Upper lobe of left lung (tissue), 6 donors: ENCODE measurements around the gene STING1. TPM values are rescaled to one million over a fixed set of nuclear protein-coding genes. Genes with fewer than 3 reads are reported as not detected.
"Not testable (repeated sequence)": the region's sequence is repeated elsewhere in the genome, so short reads cannot be mapped to it uniquely, and the experiment has no call there.

Experiments used
- ATAC-seq, 2 donors: fragments of 200-7000 bp; cut with Tn5 transposase; one replicate each; pipeline ENCODE4 v1.9.1; 2022; ENCODE audit warnings: mild to moderate bottlenecking in 2 of 2, moderate library complexity in 2 of 2; ENCODE audit not compliant: low FRiP score in 2 of 2
- DNase-seq, 2 donors: peaks; one replicate each; pipeline ENCODE4 v3.0.0-alpha.2; 2019 to 2020
- H3K27ac ChIP-seq, 4 donors: fragments of 200-600 bp; sonication (generic); one replicate each; pipeline ENCODE4 v1.5.1; 2016 to 2019
- H3K27me3 ChIP-seq, 4 donors: fragments of 200-600 bp; sonication (generic); one replicate each; pipeline ENCODE4 v1.5.1; 2017 to 2019
- H3K36me3 ChIP-seq, 4 donors: fragments of 200-600 bp; sonication (generic); one replicate each; pipeline ENCODE4 v1.5.1; 2016 to 2019
- H3K4me1 ChIP-seq, 4 donors: fragments of 200-600 bp; sonication (generic); one replicate each; pipeline ENCODE4 v1.5.1; 2018 to 2019
- H3K4me3 ChIP-seq, 4 donors: fragments of 200-600 bp; sonication (generic); one replicate each; pipeline ENCODE4 v1.5.1; 2017 to 2019; ENCODE audit warnings: mild to moderate bottlenecking in 2 of 4, moderate library complexity in 1 of 4
- H3K9me3 ChIP-seq, 4 donors: fragments of 200-600 bp; sonication (generic); one replicate each; pipeline ENCODE4 v1.5.1; 2018 to 2019
- EP300 ChIP-seq, 4 donors: sonication (generic); formaldehyde crosslinking; IDR thresholded peaks; one replicate each; pipeline ENCODE4 v1.5.1; 2017; ENCODE audit warnings: antibody characterized with exemption in 4 of 4, control low read depth in 2 of 4
- POLR2A ChIP-seq, 4 donors: fragments of 450-650 bp; IDR thresholded peaks; one replicate each; pipeline ENCODE4 v1.5.1; 2016 to 2017; ENCODE audit warnings: antibody characterized with exemption in 4 of 4, mild to moderate bottlenecking in 2 of 4
- POLR2AphosphoS5 ChIP-seq, 2 donors: sonication (generic); formaldehyde crosslinking; IDR thresholded peaks; one replicate each; pipeline ENCODE4 v1.5.1; 2017; ENCODE audit warnings: antibody characterized with exemption in 2 of 2
- WGBS, 2 donors: methylation state at CpG; one replicate each; pipeline ENCODE4 v1.1.5; 2017 to 2018; 5-methylcytosine and 5-hydroxymethylcytosine counted together
- total RNA-seq, 6 donors: library from RNA; depleted of rRNA in 4 of 6; stranded (reverse); fragments of >200 nt in 4 of 6; gene quantifications; one replicate each; pipeline versions ENCODE4 v1.1.0 to v1.2.1, GENCODE V29; 2016 to 2021
- TF ChIP-seq, protein P1 (sequence below), 6 experiments: fragments of 450-650 bp in 4 of 6; fragments of 200-600 bp in 2 of 6; sonication (generic) in 2 of 6; IDR thresholded peaks; one replicate each; pipeline ENCODE4 v1.5.1; 2016 to 2019; ENCODE audit warnings: antibody characterized with exemption in 6 of 6
- donor health status: DM: no; HTN: no; CAD: no; lungs with moderate emphysema.
- donor health status: DM: no; HTN: yes; CAD: no; lungs with severe emphysema.

The STING1 gene
- total RNA-seq, 6 donors from 2014 or later: 70.3 to 141 (median 107) TPM

DNA sequence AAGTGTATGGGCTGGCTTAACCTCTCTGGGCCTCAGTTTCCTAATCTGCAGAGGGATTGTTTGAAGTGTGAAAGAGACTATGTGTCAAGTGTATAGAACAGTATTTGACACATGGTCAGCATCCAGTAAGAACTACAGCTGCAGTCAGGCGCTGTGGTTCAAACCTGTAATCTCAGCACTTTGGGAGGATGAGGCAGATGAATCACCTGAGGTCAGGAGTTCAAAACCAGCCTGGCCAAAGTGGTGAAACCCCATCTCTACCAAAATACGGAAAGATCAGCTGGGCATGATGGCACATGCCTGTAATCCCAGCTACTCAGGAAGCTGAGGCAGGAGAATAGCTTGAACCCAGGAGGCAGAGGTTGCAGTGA is 31.9 kb upstream of the STING1 start:
- Histone ChIP-seq H3K4me1 (peaks cover 3 to 9% (median 5%) of the 10 kb centered on the region in 4 donors), H3K27ac (no peak overlapping the region), H3K36me3 (no peaks in the 10 kb centered on the region), H3K9me3 (no peaks in the 10 kb centered on the region), H3K27me3 (no peaks in the 10 kb centered on the region), H3K4me3 (no peak overlapping the region)
- TF ChIP-seq EP300 (IDR thresholded peaks at IDR 0.05) (no peak), POLR2AphosphoS5 (IDR thresholded peaks at IDR 0.05) (no peak), POLR2A (IDR thresholded peaks at IDR 0.05) (no peak)
- TF ChIP-seq, protein P1, sequence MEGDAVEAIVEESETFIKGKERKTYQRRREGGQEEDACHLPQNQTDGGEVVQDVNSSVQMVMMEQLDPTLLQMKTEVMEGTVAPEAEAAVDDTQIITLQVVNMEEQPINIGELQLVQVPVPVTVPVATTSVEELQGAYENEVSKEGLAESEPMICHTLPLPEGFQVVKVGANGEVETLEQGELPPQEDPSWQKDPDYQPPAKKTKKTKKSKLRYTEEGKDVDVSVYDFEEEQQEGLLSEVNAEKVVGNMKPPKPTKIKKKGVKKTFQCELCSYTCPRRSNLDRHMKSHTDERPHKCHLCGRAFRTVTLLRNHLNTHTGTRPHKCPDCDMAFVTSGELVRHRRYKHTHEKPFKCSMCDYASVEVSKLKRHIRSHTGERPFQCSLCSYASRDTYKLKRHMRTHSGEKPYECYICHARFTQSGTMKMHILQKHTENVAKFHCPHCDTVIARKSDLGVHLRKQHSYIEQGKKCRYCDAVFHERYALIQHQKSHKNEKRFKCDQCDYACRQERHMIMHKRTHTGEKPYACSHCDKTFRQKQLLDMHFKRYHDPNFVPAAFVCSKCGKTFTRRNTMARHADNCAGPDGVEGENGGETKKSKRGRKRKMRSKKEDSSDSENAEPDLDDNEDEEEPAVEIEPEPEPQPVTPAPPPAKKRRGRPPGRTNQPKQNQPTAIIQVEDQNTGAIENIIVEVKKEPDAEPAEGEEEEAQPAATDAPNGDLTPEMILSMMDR (IDR thresholded peaks at IDR 0.05): no peak
- DNase-seq (no peak), ATAC-seq (no peak)
- WGBS, 2 donors: 86 to 100% methylated on average over 2 of the region's 2 CpGs

DNA sequence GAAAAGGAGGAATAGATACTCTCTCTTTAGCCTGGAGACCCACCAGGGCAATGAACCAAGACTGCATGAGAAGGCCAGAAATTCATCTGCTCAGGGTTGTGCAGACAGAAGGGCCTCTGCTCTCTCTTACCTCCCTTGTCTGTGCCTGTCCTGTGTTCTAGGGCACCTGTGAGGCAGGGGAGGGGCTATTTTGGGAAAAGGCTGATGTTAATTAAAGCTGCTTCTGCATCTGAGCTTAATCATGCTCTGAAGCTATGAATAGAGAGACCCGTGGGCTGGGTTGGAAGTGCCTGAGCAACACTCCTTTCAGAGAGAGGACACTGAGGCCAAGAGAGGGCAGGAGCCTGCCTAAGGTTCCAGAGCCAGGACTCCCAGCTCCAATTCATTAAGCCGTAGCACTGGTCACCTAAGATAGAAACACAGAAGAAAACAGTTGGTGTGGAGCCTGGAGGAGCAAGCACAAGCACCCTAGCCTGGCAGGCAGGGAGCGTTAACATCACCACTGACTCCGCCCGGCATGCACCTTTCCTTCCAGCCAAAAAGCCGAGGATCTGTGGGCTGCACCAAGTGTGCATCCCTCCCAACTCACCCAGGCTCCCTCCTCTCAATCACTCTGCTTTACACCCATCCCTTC is 31.4 kb upstream of the STING1 start:
- peaks cover 3 to 9% (median 5%) of the 10 kb centered on the region in 4 donors for H3K4me1 ChIP-seq
- H3K4me3 ChIP-seq: no peak overlapping the region
- ATAC-seq: no peak
- no peaks in the 10 kb centered on the region for H3K27me3 ChIP-seq
- WGBS, 2 donors: 91% methylated on average over 6 of the region's 6 CpGs
- H3K27ac ChIP-seq: no peak overlapping the region
- no peak for DNase-seq
- H3K36me3 ChIP-seq: no peaks in the 10 kb centered on the region
- TF ChIP-seq EP300 (IDR thresholded peaks at IDR 0.05) (no peak), POLR2AphosphoS5 (IDR thresholded peaks at IDR 0.05) (no peak), POLR2A (IDR thresholded peaks at IDR 0.05) (no peak)
- TF ChIP-seq, protein P1 (IDR thresholded peaks at IDR 0.05): no peak
- no peaks in the 10 kb centered on the region for H3K9me3 ChIP-seq

DNA sequence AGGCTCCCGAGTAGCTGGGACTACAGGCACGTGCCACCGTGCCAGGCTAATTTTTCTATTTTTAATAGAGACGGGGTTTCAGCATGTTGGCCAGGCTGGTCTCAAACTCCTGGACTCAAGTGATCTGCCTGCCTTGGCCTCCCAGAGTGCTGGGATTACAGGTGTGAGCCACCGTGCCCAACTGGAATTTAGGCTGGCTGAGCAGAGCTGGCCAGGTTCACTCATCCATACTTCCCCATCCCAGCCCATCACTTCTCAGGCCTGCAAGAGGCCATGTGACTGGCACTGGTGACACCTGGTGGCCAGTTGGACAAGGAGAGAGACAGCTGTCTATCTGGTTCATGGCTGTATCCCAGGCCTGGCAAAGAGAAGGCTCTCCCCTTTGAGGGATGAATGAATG is 30.9 kb upstream of the STING1 start:
- H3K4me1 ChIP-seq, H3K9me3 ChIP-seq, H3K4me3 ChIP-seq, H3K27me3 ChIP-seq, H3K27ac ChIP-seq, H3K36me3 ChIP-seq: not testable (repeated sequence)
- 80 to 93% methylated on average over 4 to 5 of the region's 5 CpGs for WGBS, 2 donors
- DNase-seq (peak in 1 of 2 donors; percentile 89), ATAC-seq (peak; percentile 79 to 87)
- TF ChIP-seq POLR2AphosphoS5 (IDR thresholded peaks at IDR 0.05): peak in 1 of 2 donors; percentile 24
- TF ChIP-seq, protein P1 (IDR thresholded peaks at IDR 0.05): peak; percentile 64 to 90 (median 88)

DNA sequence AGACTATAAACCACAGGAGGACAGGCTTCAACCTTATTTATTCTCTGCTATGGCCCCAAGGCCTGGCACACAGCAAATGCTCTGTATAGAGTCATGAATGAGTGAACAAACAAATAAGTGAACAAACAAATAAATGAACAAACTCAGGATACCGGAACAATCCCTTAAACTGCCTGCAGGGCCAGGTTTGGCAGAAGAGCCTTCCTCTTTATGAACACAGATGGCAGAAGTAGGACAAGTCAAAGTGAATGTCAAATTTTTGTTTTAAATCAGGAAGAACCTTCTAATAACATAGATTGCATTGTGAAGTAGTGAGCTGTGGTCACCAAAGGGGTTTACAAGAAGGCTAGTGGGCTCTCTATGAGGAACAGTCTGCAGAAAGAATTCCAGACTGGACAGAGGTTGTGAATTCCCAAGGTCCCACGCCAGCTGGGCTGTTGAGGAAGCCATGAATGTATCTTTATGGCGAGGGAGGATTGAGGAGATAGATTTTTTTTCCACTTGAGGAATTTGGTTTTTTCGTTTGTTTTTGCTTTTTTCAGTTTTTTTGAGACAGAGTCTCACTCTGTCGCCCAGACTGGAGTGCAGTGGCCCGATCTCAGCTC is 30.3 kb upstream of the STING1 start:
- Histone ChIP-seq H3K4me1 (peaks cover 0 to 9% (median 4%) of the 10 kb centered on the region in 4 donors), H3K27me3 (no peaks in the 10 kb centered on the region), H3K4me3 (no peak overlapping the region), H3K9me3 (no peaks in the 10 kb centered on the region), H3K27ac (no peak overlapping the region), H3K36me3 (no peaks in the 10 kb centered on the region)
- TF ChIP-seq, protein P1 (IDR thresholded peaks at IDR 0.05): peak in 2 of 6 experiments; percentile 7 to 12
- no peak for TF ChIP-seq EP300 (IDR thresholded peaks at IDR 0.05)
- DNase-seq: no peak
- WGBS, 2 donors: 80 to 83% methylated on average over 6 of the region's 6 CpGs
- no peak for ATAC-seq

DNA sequence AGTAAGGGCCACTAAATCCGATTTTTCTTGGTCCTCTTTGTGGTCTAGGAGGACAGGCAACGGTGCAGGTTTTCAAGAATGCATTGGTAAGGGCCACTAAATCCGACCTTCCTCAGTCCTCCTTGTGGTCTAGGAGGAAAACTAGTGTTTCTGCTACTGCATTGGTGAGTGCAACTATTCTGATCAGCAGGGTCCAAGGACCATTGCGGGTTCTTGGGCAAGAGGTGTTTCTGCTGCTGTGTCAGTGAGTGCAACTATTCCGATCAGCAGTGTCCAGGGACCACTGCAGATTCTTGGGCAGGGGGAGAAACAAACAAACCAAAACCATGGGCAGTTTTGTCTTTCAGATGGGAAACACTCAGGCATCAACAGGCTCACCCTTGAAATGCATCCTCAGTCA is 22.2 kb upstream of the STING1 start:
- ATAC-seq, H3K27me3 ChIP-seq, H3K9me3 ChIP-seq, H3K4me1 ChIP-seq, H3K36me3 ChIP-seq, H3K4me3 ChIP-seq, DNase-seq, H3K27ac ChIP-seq: not testable (repeated sequence)
- WGBS, 2 donors: 79 to 83% methylated on average over 5 of the region's 5 CpGs

DNA sequence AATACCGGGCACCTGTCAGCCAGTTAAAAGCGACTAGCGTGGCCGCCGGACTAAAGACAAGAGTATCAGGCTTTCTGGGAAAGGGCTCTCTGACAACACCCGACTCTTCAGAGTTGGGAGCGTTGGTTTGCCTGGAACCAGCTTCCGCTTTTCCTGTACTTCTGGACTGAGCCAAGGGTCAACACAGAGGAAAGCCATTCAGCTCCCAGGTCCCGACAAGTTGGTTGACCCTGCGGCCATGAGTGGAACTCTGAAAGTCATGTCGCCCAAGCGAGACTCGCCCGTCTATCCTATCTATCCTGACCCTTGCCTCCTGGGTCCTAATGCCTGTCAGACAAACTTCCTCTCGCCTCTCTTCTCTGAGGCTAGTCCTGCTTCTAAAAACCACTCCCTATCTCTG is 21.3 kb upstream of the STING1 start:
- H3K27me3 ChIP-seq, DNase-seq, H3K27ac ChIP-seq, H3K4me1 ChIP-seq, H3K4me3 ChIP-seq, ATAC-seq, H3K36me3 ChIP-seq, H3K9me3 ChIP-seq: not testable (repeated sequence)
- WGBS, 2 donors: 80 to 85% methylated on average over 15 of the region's 15 CpGs

DNA sequence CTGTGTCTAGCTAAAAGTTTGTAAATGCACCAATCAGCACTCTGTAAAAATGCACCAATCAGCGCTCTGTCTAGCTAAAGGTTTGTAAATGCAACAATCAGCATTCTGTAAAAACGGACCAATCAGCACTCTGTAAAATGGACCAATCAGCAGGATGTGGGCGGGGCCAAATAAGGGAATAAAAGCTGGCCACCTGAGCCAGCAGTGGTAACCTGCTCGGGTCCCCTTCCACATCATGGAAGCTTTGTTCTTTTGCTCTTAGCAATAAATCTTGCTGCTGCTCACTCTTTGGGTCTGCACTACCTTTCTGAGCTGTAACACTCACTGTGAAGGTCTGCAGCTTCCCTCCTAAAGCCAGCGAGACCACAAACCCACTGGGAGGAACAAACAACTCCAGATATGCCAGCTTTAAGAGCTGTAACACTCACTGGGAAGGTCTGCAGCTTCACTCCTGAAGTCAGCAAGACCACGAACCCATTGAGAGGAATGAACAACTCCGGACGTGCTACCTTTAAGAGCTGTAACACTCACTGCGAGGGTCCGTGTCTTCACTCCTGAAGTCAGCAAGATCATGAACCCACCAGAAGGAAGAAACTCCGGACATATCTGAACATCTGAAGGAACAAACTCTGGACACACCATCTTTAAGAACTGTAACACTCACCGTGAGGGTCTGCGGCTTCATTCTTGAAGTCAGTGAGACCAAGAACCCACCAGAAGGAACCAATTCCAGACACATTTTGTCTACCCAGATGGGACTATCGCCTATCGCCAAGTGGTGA is 20.7 kb upstream of the STING1 start:
- WGBS, 2 donors: 90 to 92% methylated on average over 15 of the region's 15 CpGs
- not testable (repeated sequence) for H3K27ac ChIP-seq, ATAC-seq, DNase-seq, H3K27me3 ChIP-seq, H3K9me3 ChIP-seq, H3K36me3 ChIP-seq, H3K4me1 ChIP-seq, H3K4me3 ChIP-seq
